ENCODE results near the gene STIM1. TPM values are rescaled to one million over a fixed set of nuclear protein-coding genes. Genes with fewer than 3 reads are reported as not detected.

STIM1 gene
- total and polyA plus RNA-seq, 7 donors = 52.1 to 147 (median 109) TPM

DNA sequence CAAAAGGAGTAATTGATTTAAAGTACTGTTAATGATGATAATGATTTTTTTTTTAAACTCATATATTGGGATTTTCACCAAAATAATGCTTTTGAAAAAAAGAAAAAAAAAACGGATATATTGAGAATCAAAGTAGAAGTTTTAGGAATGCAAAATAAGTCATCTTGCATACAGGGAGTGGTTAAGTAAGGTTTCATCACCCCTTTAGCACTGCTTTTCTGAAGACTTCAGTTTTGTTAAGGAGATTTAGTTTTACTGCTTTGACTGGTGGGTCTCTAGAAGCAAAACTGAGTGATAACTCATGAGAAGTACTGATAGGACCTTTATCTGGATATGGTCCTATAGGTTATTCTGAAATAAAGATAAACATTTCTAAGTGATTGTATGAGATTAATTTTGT is 283.0 kb downstream of the STIM1 start:
- Histone ChIP-seq H3K27ac (no peak overlapping the region), H3K4me3 (no peak overlapping the region), H3K36me3 (ENCODE audit: insufficient read depth in 1 of 2, low read depth in 1 of 2) (peaks cover 0 to 70% of the 10 kb centered on the region in 2 donors)

DNA sequence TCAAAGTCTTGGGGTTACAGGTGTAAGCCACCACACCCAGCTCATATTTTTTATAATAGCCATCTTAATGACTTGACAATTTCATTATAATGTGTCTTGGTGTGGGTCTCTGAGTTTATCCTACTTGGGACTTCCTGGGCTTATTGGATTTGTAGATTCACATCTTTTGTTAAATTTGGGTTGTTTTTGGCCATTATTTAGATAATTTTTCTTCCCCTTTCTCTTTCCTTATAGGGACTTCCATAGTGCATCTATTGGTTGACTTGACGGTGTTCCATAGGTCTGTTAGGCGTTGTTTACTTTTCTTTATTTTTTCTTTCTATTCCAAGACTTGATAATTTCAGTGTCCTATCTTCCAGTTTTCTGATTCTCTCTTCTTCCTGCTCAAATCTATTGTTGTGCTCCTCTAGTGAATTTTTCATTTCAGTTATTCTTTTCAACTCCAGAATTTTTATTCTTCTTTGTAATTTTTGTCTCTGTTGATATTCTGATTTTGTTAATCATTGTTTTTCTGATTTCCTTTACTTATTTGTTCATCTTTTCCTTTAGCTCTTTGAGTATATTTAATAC is 284.7 kb downstream of the STIM1 start:
- peaks cover 7% of the 10 kb centered on the region for H3K9me3 ChIP-seq
- H3K27me3 ChIP-seq (ENCODE audit: insufficient read depth in 3 of 3, low read length in 2 of 3) = no peaks in the 10 kb centered on the region
- H3K36me3 ChIP-seq (ENCODE audit: insufficient read depth in 1 of 2, low read depth in 1 of 2) = peaks cover 0 to 54% of the 10 kb centered on the region in 2 donors
- DNase-seq (no peak), ATAC-seq (no peak)
- 98 to 100% (median 100%) methylated on average over 2 of the region's 2 CpGs for WGBS, 3 donors
- no peaks in the 10 kb centered on the region for H3K4me1 ChIP-seq
- intact Hi-C loops (cut with DNase I) = no loop called here
- TF ChIP-seq, protein P1, sequence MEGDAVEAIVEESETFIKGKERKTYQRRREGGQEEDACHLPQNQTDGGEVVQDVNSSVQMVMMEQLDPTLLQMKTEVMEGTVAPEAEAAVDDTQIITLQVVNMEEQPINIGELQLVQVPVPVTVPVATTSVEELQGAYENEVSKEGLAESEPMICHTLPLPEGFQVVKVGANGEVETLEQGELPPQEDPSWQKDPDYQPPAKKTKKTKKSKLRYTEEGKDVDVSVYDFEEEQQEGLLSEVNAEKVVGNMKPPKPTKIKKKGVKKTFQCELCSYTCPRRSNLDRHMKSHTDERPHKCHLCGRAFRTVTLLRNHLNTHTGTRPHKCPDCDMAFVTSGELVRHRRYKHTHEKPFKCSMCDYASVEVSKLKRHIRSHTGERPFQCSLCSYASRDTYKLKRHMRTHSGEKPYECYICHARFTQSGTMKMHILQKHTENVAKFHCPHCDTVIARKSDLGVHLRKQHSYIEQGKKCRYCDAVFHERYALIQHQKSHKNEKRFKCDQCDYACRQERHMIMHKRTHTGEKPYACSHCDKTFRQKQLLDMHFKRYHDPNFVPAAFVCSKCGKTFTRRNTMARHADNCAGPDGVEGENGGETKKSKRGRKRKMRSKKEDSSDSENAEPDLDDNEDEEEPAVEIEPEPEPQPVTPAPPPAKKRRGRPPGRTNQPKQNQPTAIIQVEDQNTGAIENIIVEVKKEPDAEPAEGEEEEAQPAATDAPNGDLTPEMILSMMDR (IDR thresholded peaks at IDR 0.05) = no peak
- no peak overlapping the region for H3K4me3 ChIP-seq
- no peak overlapping the region for H3K27ac ChIP-seq

More for the DNA sequence above, 283.0 kb downstream of the STIM1 start:
- TF ChIP-seq, protein P1 (IDR thresholded peaks at IDR 0.05) = no peak
- 86 to 97% (median 97%) methylated on average over 1 of the region's 1 CpG for WGBS, 3 donors
- ATAC-seq = no peak
- intact Hi-C loops (cut with DNase I) = no loop called here
- Histone ChIP-seq H3K27me3 (ENCODE audit: insufficient read depth in 3 of 3, low read length in 2 of 3) (no peaks in the 10 kb centered on the region), H3K4me1 (no peaks in the 10 kb centered on the region), H3K9me3 (peaks cover 7% of the 10 kb centered on the region)
- no peak for DNase-seq

Other genes starting within 250 kb of the STIM1 start
- 1 to 10 TPM; 1.4 to 4.4 (median 2.8) TPM for gene ART5, start 213.7 kb upstream of the STIM1 start, total RNA-seq
- gene ART5, start 213.7 kb upstream of the STIM1 start, polyA plus RNA-seq = 1 to 10 TPM in 1 of 3 donors, under 1 TPM in 2; 0.65 to 2.4 (median 0.99) TPM
- 10 to 100 TPM; 14.5 to 33.0 (median 24.9) TPM for gene ART1, start 210.5 kb upstream of the STIM1 start, total RNA-seq
- 1 to 10 TPM in 1 of 3 donors, under 1 TPM in 2; 0.26 to 2.9 (median 0.62) TPM for gene ART1, start 210.5 kb upstream of the STIM1 start, polyA plus RNA-seq
- gene CHRNA10, start 184.3 kb upstream of the STIM1 start, total RNA-seq = 1 to 10 TPM in 1 of 4 donors, under 1 TPM in 3; 0.36 to 1.4 (median 0.63) TPM
- under 1 TPM; 0.13 to 0.65 (median 0.40) TPM for gene CHRNA10, start 184.3 kb upstream of the STIM1 start, polyA plus RNA-seq
- gene NUP98, start 58.1 kb upstream of the STIM1 start, total RNA-seq = 10 to 100 TPM; 45.3 to 85.1 (median 72.3) TPM
- 10 to 100 TPM; 25.9 to 59.3 (median 37.0) TPM for gene NUP98, start 58.1 kb upstream of the STIM1 start, polyA plus RNA-seq
- gene PGAP2, start 47.1 kb upstream of the STIM1 start, total RNA-seq = 10 to 100 TPM in 1 of 4 donors, 1 to 10 TPM in 3; 4.5 to 14.5 (median 7.7) TPM
- 10 to 100 TPM in 1 of 3 donors, 1 to 10 TPM in 2; 6.0 to 12.5 (median 6.0) TPM for gene PGAP2, start 47.1 kb upstream of the STIM1 start, polyA plus RNA-seq
- 10 to 100 TPM; 22.4 to 40.9 (median 37.6) TPM for gene RHOG, start 14.7 kb upstream of the STIM1 start, total RNA-seq
- gene RHOG, start 14.7 kb upstream of the STIM1 start, polyA plus RNA-seq = 10 to 100 TPM; 44.5 to 80.1 (median 51.3) TPM
- 10 to 100 TPM; 31.0 to 45.8 (median 37.6) TPM for gene RRM1, start 239.1 kb downstream of the STIM1 start, total RNA-seq
- 10 to 100 TPM; 11.3 to 25.7 (median 13.9) TPM for gene RRM1, start 239.1 kb downstream of the STIM1 start, polyA plus RNA-seq

Measured in psoas muscle (tissue), 8 donors.